ENCODE data around the gene ARHGAP40.

The ARHGAP40 gene

DNA sequence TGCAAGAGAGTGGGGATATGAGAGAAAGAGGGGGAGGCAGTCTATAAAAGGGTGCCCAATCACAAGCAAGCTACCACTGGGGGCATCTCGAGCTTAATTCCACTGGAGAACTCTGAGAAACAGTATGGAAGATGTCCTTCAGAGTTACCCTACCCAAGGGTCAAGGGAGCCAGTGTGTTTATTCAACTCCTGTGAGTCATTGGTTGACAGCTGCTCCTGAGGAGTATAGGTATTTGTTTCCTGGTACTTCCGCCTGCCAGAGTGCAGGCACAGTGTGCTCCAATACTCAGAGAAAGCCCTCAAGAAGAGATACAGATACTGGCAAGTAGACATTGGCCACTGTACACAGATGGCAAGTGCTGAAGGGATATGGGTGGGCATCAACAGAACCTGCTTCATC, 49.5 kb downstream of the ARHGAP40 start:
- Histone ChIP-seq H4K20me1 (ENCODE audit: insufficient read depth) (no peaks in the 10 kb centered on the region), H3K4me3 (IDR thresholded peaks at IDR 0.05; ENCODE audit: insufficient read depth, low read depth, low read length) (no peak overlapping the region), H3K4me1 (ENCODE audit: low read depth, poor library complexity, severe bottlenecking) (no peaks in the 10 kb centered on the region), H3K4me2 (no peak overlapping the region), H3K27me3 (ENCODE audit: insufficient read depth, low read depth) (peaks cover 21% of the 10 kb centered on the region; the same call in 1 of the 2 replicates), H3K79me2 (ENCODE audit: insufficient read depth, low read depth) (no peaks in the 10 kb centered on the region), H2AFZ (ENCODE audit: low read depth) (no peak overlapping the region), H3K27ac (no peak overlapping the region), H3K9ac (no peak overlapping the region), H3K36me3 (ENCODE audit: insufficient read depth) (no peaks in the 10 kb centered on the region)
- TF ChIP-seq, protein P1, sequence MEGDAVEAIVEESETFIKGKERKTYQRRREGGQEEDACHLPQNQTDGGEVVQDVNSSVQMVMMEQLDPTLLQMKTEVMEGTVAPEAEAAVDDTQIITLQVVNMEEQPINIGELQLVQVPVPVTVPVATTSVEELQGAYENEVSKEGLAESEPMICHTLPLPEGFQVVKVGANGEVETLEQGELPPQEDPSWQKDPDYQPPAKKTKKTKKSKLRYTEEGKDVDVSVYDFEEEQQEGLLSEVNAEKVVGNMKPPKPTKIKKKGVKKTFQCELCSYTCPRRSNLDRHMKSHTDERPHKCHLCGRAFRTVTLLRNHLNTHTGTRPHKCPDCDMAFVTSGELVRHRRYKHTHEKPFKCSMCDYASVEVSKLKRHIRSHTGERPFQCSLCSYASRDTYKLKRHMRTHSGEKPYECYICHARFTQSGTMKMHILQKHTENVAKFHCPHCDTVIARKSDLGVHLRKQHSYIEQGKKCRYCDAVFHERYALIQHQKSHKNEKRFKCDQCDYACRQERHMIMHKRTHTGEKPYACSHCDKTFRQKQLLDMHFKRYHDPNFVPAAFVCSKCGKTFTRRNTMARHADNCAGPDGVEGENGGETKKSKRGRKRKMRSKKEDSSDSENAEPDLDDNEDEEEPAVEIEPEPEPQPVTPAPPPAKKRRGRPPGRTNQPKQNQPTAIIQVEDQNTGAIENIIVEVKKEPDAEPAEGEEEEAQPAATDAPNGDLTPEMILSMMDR (conservative IDR thresholded peaks at IDR 0.05; ENCODE audit: low read depth, low read length), result no peak

DNA sequence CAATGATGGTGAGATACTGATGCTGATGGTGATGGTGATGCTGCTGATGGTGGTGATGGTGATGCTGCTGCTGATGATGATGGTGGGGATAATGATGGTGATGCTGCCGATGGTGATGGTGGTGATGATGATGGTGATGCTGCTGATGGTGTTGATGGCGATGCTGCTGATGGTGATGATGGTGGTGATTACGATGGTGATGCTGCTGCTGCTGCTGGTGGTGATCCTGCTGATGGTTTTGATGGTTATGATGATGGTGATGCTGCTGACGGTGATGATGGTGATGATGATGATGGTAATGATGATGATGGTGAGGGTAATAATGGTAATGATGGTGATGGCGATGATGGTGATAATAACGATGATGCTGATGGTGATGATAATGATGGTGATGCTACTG, 50.0 kb downstream of the ARHGAP40 start:
- H3K4me1 ChIP-seq (ENCODE audit: low read depth, poor library complexity, severe bottlenecking), result no peaks in the 10 kb centered on the region
- no peak overlapping the region for H3K4me2 ChIP-seq
- TF ChIP-seq, protein P1 (conservative IDR thresholded peaks at IDR 0.05; ENCODE audit: low read depth, low read length), result no peak
- H3K27ac ChIP-seq, result no peak overlapping the region
- H3K79me2 ChIP-seq (ENCODE audit: insufficient read depth, low read depth), result no peaks in the 10 kb centered on the region
- peaks cover 21% of the 10 kb centered on the region; the same call in 1 of the 2 replicates for H3K27me3 ChIP-seq (ENCODE audit: insufficient read depth, low read depth)
- no peak overlapping the region for H3K9ac ChIP-seq
- H2AFZ ChIP-seq (ENCODE audit: low read depth), result no peak overlapping the region
- no peaks in the 10 kb centered on the region for H3K36me3 ChIP-seq (ENCODE audit: insufficient read depth)
- no peaks in the 10 kb centered on the region for H4K20me1 ChIP-seq (ENCODE audit: insufficient read depth)
- H3K4me3 ChIP-seq (IDR thresholded peaks at IDR 0.05; ENCODE audit: insufficient read depth, low read depth, low read length), result no peak overlapping the region

DNA sequence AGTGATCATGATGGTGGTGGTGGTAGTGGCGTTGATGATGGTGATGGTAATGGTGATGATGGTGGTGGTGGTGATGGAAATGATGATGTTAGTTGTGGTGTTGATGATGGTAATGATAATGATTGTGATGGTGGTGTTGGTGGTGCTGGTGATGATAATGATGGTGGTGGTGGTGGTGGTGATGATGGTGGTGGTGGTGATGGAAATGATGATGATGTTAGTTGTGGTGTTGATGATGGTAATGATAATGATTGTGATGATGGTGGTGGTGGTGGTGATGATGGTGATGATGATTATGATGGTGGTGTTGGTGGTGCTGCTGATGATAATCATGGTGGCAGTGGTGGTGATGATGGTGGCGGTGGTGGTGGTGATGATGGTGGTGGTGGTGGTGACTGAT, 51.4 kb downstream of the ARHGAP40 start:
- H3K36me3 ChIP-seq (ENCODE audit: insufficient read depth), result no peaks in the 10 kb centered on the region
- peaks cover 22% of the 10 kb centered on the region; the same call in 1 of the 2 replicates for H3K27me3 ChIP-seq (ENCODE audit: insufficient read depth, low read depth)
- no peak overlapping the region for H3K4me3 ChIP-seq (IDR thresholded peaks at IDR 0.05; ENCODE audit: insufficient read depth, low read depth, low read length)
- H3K79me2 ChIP-seq (ENCODE audit: insufficient read depth, low read depth), result no peaks in the 10 kb centered on the region
- no peak overlapping the region for H2AFZ ChIP-seq (ENCODE audit: low read depth)
- H3K9ac ChIP-seq, result no peak overlapping the region
- no peak overlapping the region for H3K4me2 ChIP-seq
- no peaks in the 10 kb centered on the region for H3K4me1 ChIP-seq (ENCODE audit: low read depth, poor library complexity, severe bottlenecking)
- no peaks in the 10 kb centered on the region for H4K20me1 ChIP-seq (ENCODE audit: insufficient read depth)
- no peak overlapping the region for H3K27ac ChIP-seq
- TF ChIP-seq, protein P1 (conservative IDR thresholded peaks at IDR 0.05; ENCODE audit: low read depth, low read length), result no peak

DNA sequence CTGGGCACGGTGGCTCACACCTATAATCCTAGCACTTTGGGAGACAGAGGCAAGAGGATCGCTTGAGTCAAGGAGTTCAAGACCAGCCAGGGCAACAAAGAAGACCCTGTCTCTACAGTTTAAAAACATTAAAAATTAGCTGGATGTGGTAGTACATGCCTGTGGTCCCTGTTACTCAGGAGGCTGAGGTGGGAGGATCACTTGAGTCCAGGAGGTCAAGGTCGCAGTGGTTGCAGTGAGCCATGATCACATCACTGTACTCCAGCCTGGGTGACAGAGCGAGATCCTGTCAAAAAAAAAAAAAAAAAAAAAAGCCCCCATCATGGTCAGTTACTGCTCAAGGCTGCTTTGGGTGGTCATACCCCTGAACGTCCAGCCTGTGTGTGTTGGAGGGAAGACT, 55.8 kb downstream of the ARHGAP40 start:
- H3K79me2 ChIP-seq (ENCODE audit: insufficient read depth, low read depth), result no peaks in the 10 kb centered on the region
- H4K20me1 ChIP-seq (ENCODE audit: insufficient read depth), result no peaks in the 10 kb centered on the region
- H3K36me3 ChIP-seq (ENCODE audit: insufficient read depth), result no peaks in the 10 kb centered on the region
- TF ChIP-seq, protein P1 (conservative IDR thresholded peaks at IDR 0.05; ENCODE audit: low read depth, low read length), result no peak
- H3K4me3 ChIP-seq (IDR thresholded peaks at IDR 0.05; ENCODE audit: insufficient read depth, low read depth, low read length), result no peak overlapping the region
- no peak overlapping the region for H2AFZ ChIP-seq (ENCODE audit: low read depth)
- H3K27me3 ChIP-seq (ENCODE audit: insufficient read depth, low read depth), result peaks cover 26% of the 10 kb centered on the region; the same call in 1 of the 2 replicates
- no peak overlapping the region for H3K9ac ChIP-seq
- no peak overlapping the region for H3K27ac ChIP-seq
- H3K4me2 ChIP-seq, result no peak overlapping the region
- no peaks in the 10 kb centered on the region for H3K4me1 ChIP-seq (ENCODE audit: low read depth, poor library complexity, severe bottlenecking)

All from KMS-11 (cell line).